IPS-NIHi7 (cell line): ENCODE data around the gene AOPEP.

Experiments used
- DNase-seq: peaks from one replicate; pipeline ENCODE4 v3.0.0; 2012; ENCODE audit warnings: mixed read lengths; ENCODE audit errors: extremely low spot score

Gene AOPEP

GRCh38 chr9:95060234-95060633 lies 333.7 kb downstream of the AOPEP start:
- DNase-seq: no peak

GRCh38 chr9:95060916-95061315 lies 334.4 kb downstream of the AOPEP start:
- no peak for DNase-seq

- no peak for DNase-seq
Measured at GRCh38 chr9:95061916-95062595, 335.6 kb downstream of the AOPEP start.

GRCh38 chr9:95062596-95063065 lies 336.1 kb downstream of the AOPEP start:
- DNase-seq: no peak

GRCh38 chr9:95063300-95063699 lies 336.8 kb downstream of the AOPEP start:
- no peak for DNase-seq

- DNase-seq: no peak
Measured at GRCh38 chr9:95065224-95065623, 338.7 kb downstream of the AOPEP start.

GRCh38 chr9:95067057-95067456 lies 340.6 kb downstream of the AOPEP start:
- no peak for DNase-seq

- DNase-seq: no peak
Measured at GRCh38 chr9:95067897-95068296, 341.4 kb downstream of the AOPEP start.

GRCh38 chr9:95070549-95071021 lies 344.1 kb downstream of the AOPEP start:
- DNase-seq: no peak

GRCh38 chr9:95071450-95071849 lies 345.0 kb downstream of the AOPEP start:
- DNase-seq: no peak

- no peak for DNase-seq
Measured at GRCh38 chr9:95071925-95072324, 345.4 kb downstream of the AOPEP start.

GRCh38 chr9:95073042-95073607 lies 346.6 kb downstream of the AOPEP start:
- peak; percentile 75 for DNase-seq

GRCh38 chr9:95073918-95074317 lies 347.4 kb downstream of the AOPEP start:
- DNase-seq: no peak

- DNase-seq: no peak
Measured at GRCh38 chr9:95074632-95075031, 348.1 kb downstream of the AOPEP start.

- DNase-seq: no peak
Measured at GRCh38 chr9:95075700-95076099, 349.2 kb downstream of the AOPEP start.

- no peak for DNase-seq
Measured at GRCh38 chr9:95076696-95077052, 350.2 kb downstream of the AOPEP start.

GRCh38 chr9:95077053-95077765 lies 350.7 kb downstream of the AOPEP start:
- no peak for DNase-seq

GRCh38 chr9:95077766-95078370 lies 351.4 kb downstream of the AOPEP start:
- DNase-seq: no peak

- no peak for DNase-seq
Measured at GRCh38 chr9:95078511-95078910, 352.0 kb downstream of the AOPEP start.

- DNase-seq: peak; percentile 73
Measured at GRCh38 chr9:95078939-95079338, 352.4 kb downstream of the AOPEP start.

GRCh38 chr9:95079461-95079860 lies 353.0 kb downstream of the AOPEP start:
- no peak for DNase-seq

- DNase-seq: no peak
Measured at GRCh38 chr9:95080961-95081647, 354.6 kb downstream of the AOPEP start.
